Thoracic aorta (tissue), 2 donors: ENCODE data around the gene RALGAPA2. TPM values are rescaled to one million over a fixed set of nuclear protein-coding genes. Genes with fewer than 3 reads are reported as not detected.

ENCODE experiments used
- ATAC-seq: fragments of 150-250 bp; one replicate; pipeline ENCODE4 v1.8.0; 2017; ENCODE audit warnings: low read depth; ENCODE audit not compliant: insufficient number of reproducible peaks, low FRiP score
- DNase-seq: peaks from one replicate; pipeline ENCODE4 v3.0.0-alpha.2; 2020; ENCODE audit warnings: low spot score
- H3K27ac ChIP-seq, 2 donors: fragments of 200-600 bp; sonication (generic); 1 replicate in 1 of 2; 2 replicates in 1 of 2; pipeline ENCODE4 v1.5.1; 2016; ENCODE audit warnings: mild to moderate bottlenecking in 2 of 2, moderate library complexity in 2 of 2
- H3K27me3 ChIP-seq: fragments of 200-600 bp; sonication (generic); replicated peaks from 2 replicates; pipeline ENCODE4 v1.6.0; 2016; ENCODE audit warnings: mild to moderate bottlenecking; ENCODE audit not compliant: insufficient read depth
- H3K36me3 ChIP-seq: fragments of 200-600 bp; sonication (generic); one replicate; pipeline ENCODE4 v1.5.1; 2016
- H3K4me1 ChIP-seq, 2 donors: fragments of 200-600 bp; sonication (generic); 1 replicate in 1 of 2; 2 replicates in 1 of 2; pipeline versions ENCODE4 v1.5.1 to v1.6.0; 2016; ENCODE audit warnings: low read depth in 2 of 2, mild to moderate bottlenecking in 1 of 2; ENCODE audit not compliant: control insufficient read depth in 1 of 2
- H3K4me3 ChIP-seq: fragments of 200-600 bp; sonication (generic); 2 replicates; pipeline ENCODE4 v1.5.1; 2016; ENCODE audit warnings: mild to moderate bottlenecking
- H3K9me3 ChIP-seq: fragments of 200-600 bp; sonication (generic); 2 replicates; pipeline ENCODE4 v1.5.1; 2016
- CTCF ChIP-seq: fragments of 200-600 bp; sonication (generic); IDR thresholded peaks from one replicate; pipeline ENCODE4 v1.5.1; 2019; ENCODE audit warnings: antibody characterized with exemption
- total RNA-seq, 2 donors: library from RNA; depleted of rRNA; stranded (reverse); fragments of >200 nt; gene quantifications; one replicate each; pipeline versions ENCODE4 v1.1.0 to v1.2.3, GENCODE V29; 2016

The RALGAPA2 gene
- total RNA-seq, result 10 to 100 TPM; 20.3 to 48.3 TPM

GRCh38 chr20:20712474-20713243 is at the start of gene RALGAPA2:
Gene RALGAPA2, minus strand, starts transcription at chr20:20712644. Its CDS starts 164 bp downstream, at chr20:20712480.
- ATAC-seq, result peak; percentile 98
- Histone ChIP-seq H3K4me3 (peak within 1 kb of the TSS; percentile 84), H3K27ac (peak within 1 kb of the TSS; percentile 61 to 85), H3K9me3 (no peaks in the 10 kb centered on the region), H3K27me3 (no peaks in the 10 kb centered on the region), H3K36me3 (no peaks in the 10 kb centered on the region), H3K4me1 (peaks cover 5 to 25% of the 10 kb centered on the region in 2 donors)
- peak; percentile 95 for DNase-seq
- peak; percentile 26 for TF ChIP-seq CTCF

- Histone ChIP-seq H3K27me3 (no peaks in the 10 kb centered on the region), H3K9me3 (no peaks in the 10 kb centered on the region), H3K36me3 (no peaks in the 10 kb centered on the region), H3K4me1 (no peaks in the 10 kb centered on the region), H3K27ac (no peak overlapping the region), H3K4me3 (no peak overlapping the region)
- TF ChIP-seq CTCF, result no peak
- ATAC-seq, result no peak
- no peak for DNase-seq
Measured at GRCh38 chr20:20761301-20761700, 48.9 kb upstream of the RALGAPA2 start.

- no peak for DNase-seq
- Histone ChIP-seq H3K4me1 (no peaks in the 10 kb centered on the region), H3K36me3 (no peaks in the 10 kb centered on the region), H3K4me3 (no peak overlapping the region), H3K27ac (no peak overlapping the region), H3K9me3 (no peaks in the 10 kb centered on the region), H3K27me3 (no peaks in the 10 kb centered on the region)
- no peak for TF ChIP-seq CTCF
- no peak for ATAC-seq
Measured at GRCh38 chr20:20759132-20759531, 46.7 kb upstream of the RALGAPA2 start.

- H3K4me3 ChIP-seq, result no peak overlapping the region
- no peaks in the 10 kb centered on the region for H3K4me1 ChIP-seq
- no peak for TF ChIP-seq CTCF
- no peaks in the 10 kb centered on the region for H3K36me3 ChIP-seq
- H3K9me3 ChIP-seq, result no peaks in the 10 kb centered on the region
- H3K27ac ChIP-seq, result no peak overlapping the region
- no peaks in the 10 kb centered on the region for H3K27me3 ChIP-seq
- no peak for ATAC-seq
- DNase-seq, result no peak
Measured at GRCh38 chr20:20755674-20756319, 43.4 kb upstream of the RALGAPA2 start.

- Histone ChIP-seq H3K9me3 (no peaks in the 10 kb centered on the region), H3K36me3 (no peaks in the 10 kb centered on the region), H3K27ac (no peak overlapping the region), H3K4me3 (no peak overlapping the region), H3K4me1 (no peaks in the 10 kb centered on the region), H3K27me3 (no peaks in the 10 kb centered on the region)
- TF ChIP-seq CTCF, result no peak
- DNase-seq (no peak), ATAC-seq (no peak)
Measured at GRCh38 chr20:20755231-20755630, 42.8 kb upstream of the RALGAPA2 start.
